Adrenal gland (tissue), 5 donors: ENCODE data around the gene SPATA3.

ENCODE experiments used
- CTCF ChIP-seq, 6 experiments: fragments of 450-650 bp in 4 of 6; fragments of 200-600 bp in 2 of 6; sonication (generic) in 1 of 6; IDR thresholded peaks; 1 replicate in 5 of 6; 2 replicates in 1 of 6; pipeline versions ENCODE4 v1.5.1 to v1.8.0; 2016 to 2021; ENCODE audit warnings: antibody characterized with exemption in 6 of 6, mild to moderate bottlenecking in 2 of 6, moderate library complexity in 1 of 6
- POLR2A ChIP-seq, 2 donors: fragments of 450-650 bp; IDR thresholded peaks; one replicate each; pipeline ENCODE4 v1.6.1; 2017; ENCODE audit warnings: antibody characterized with exemption in 2 of 2, mild to moderate bottlenecking in 2 of 2, moderate library complexity in 1 of 2
- donor health status: DM: no; HTN: no; CAD: no.

GRCh38 chr2:231032575-231033140 lies 36.7 kb downstream of the SPATA3 start:
- TF ChIP-seq POLR2A (IDR thresholded peaks at IDR 0.05), result no peak
- no peak for TF ChIP-seq CTCF (IDR thresholded peaks at IDR 0.05)
